ENCODE data around the gene ZGPAT. TPM values are rescaled to one million over a fixed set of nuclear protein-coding genes. Genes with fewer than 3 reads are reported as not detected.

ZGPAT gene
- total and polyA plus RNA-seq, 2 of the 13 experiments (the other 11 are each of a cell fraction or from before 2014, with no cell fraction given) = 23.0 to 41.9 TPM

- TF ChIP-seq ZNF800 (CRISPR knock-in tag; IDR thresholded peaks at IDR 0.05) = no peak
- no peak for TF ChIP-seq E2F2 (CRISPR knock-in tag; IDR thresholded peaks at IDR 0.05; ENCODE audit: borderline replicate concordance)
- TF ChIP-seq U2AF2 (IDR thresholded peaks at IDR 0.05; ENCODE audit: low read depth, low read length) = no peak
- no peak for TF ChIP-seq ZNF770 (CRISPR knock-in tag; IDR thresholded peaks at IDR 0.05)
- TF ChIP-seq MYNN (CRISPR knock-in tag; IDR thresholded peaks at IDR 0.05; ENCODE audit: low read depth) = no peak
- no peak for TF ChIP-seq BRF2 (CRISPR knock-in tag; IDR thresholded peaks at IDR 0.05)
- no peak for TF ChIP-seq TERF1 (CRISPR knock-in tag; IDR thresholded peaks at IDR 0.05)
- no peak for TF ChIP-seq NONO (IDR thresholded peaks at IDR 0.05)
- TF ChIP-seq NONO (CRISPR knock-in tag; conservative IDR thresholded peaks at IDR 0.05) = peak; percentile 41; the same call in 1 of the 2 replicates
- TF ChIP-seq IKZF5 (CRISPR knock-in tag; IDR thresholded peaks at IDR 0.05) = no peak
- no peak for TF ChIP-seq ZHX2 (IDR thresholded peaks at IDR 0.05; ENCODE audit: low read depth)
- no peak for TF ChIP-seq ZHX2 (CRISPR knock-in tag; IDR thresholded peaks at IDR 0.05; ENCODE audit: borderline replicate concordance)
Measured at GRCh38 chr20:63697868-63698545, 9.8 kb upstream of the ZGPAT start (continued).
